Adipocyte (in vitro differentiated cells): ENCODE data around the gene AQR.

Experiments
- DNase-seq: peaks from one replicate; pipeline ENCODE4 v3.0.0-alpha.2; 2015; ENCODE audit warnings: low read depth
- H3K27me3 ChIP-seq: replicated peaks from 2 replicates; pipeline ENCODE4 v1.7.0; 2013; ENCODE audit warnings: mild to moderate bottlenecking, low read length, moderate library complexity; ENCODE audit not compliant: control insufficient read depth, insufficient read depth
- H3K36me3 ChIP-seq: 2 replicates; pipeline ENCODE4 v1.7.0; 2013; ENCODE audit warnings: low read length, mild to moderate bottlenecking, moderate library complexity; ENCODE audit not compliant: control insufficient read depth, insufficient read depth, severe bottlenecking
- H3K4me1 ChIP-seq: 2 replicates; pipeline ENCODE4 v1.7.0; 2013; ENCODE audit warnings: mild to moderate bottlenecking, low read length, moderate library complexity; ENCODE audit not compliant: control insufficient read depth, insufficient read depth
- H3K4me3 ChIP-seq: 2 replicates; pipeline ENCODE4 v1.7.0; 2013; ENCODE audit warnings: mild to moderate bottlenecking, low read length, moderate library complexity
- H3K9ac ChIP-seq: 2 replicates; pipeline ENCODE4 v1.7.0; 2013; ENCODE audit warnings: mild to moderate bottlenecking, low read length, moderate library complexity
- H3K9me3 ChIP-seq: 2 replicates; pipeline ENCODE4 v1.7.0; 2013; ENCODE audit warnings: mild to moderate bottlenecking, low read length, moderate library complexity; ENCODE audit not compliant: control insufficient read depth

Gene AQR

GRCh38 chr15:34914317-34914716 is 55.2 kb downstream of the AQR start:
- Histone ChIP-seq H3K4me3 (no peak overlapping the region), H3K27me3 (no peaks in the 10 kb centered on the region), H3K9ac (no peak overlapping the region), H3K36me3 (peaks cover 90% of the 10 kb centered on the region), H3K9me3 (no peaks in the 10 kb centered on the region), H3K4me1 (no peaks in the 10 kb centered on the region)
- no peak for DNase-seq

DNA sequence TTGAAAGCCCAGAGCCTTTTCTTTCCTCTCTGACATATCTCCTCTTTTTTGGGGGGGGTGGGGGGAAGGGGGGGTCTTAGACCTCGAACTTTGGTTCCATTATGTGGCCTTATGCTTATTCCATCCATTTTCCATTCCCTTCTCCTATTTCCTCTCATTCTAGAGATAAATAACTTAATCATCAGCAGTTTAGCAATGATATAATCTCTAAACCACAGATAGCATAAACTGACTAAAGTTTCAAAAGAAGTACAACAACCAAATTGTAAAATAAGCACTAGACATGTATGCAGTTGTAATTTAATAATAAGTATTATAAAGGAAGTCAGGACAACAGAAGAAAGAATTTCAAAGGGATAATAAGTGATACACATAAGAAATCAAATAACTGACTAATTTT is 64.5 kb downstream of the AQR start:
- DNase-seq: no peak
- H3K36me3 ChIP-seq: peaks cover 76% of the 10 kb centered on the region
- H3K4me3 ChIP-seq: no peak overlapping the region

GRCh38 chr15:34904527-34904926 is 65.0 kb downstream of the AQR start:
- Histone ChIP-seq H3K4me1 (peaks cover 3% of the 10 kb centered on the region), H3K9ac (no peak overlapping the region), H3K27me3 (no peaks in the 10 kb centered on the region), H3K36me3 (peaks cover 74% of the 10 kb centered on the region), H3K4me3 (no peak overlapping the region), H3K9me3 (no peaks in the 10 kb centered on the region)
- DNase-seq: peak; percentile 10

More for the DNA sequence above, 64.5 kb downstream of the AQR start:
- Histone ChIP-seq H3K27me3 (no peaks in the 10 kb centered on the region), H3K9ac (no peak overlapping the region), H3K9me3 (no peaks in the 10 kb centered on the region), H3K4me1 (peaks cover 3% of the 10 kb centered on the region)

GRCh38 chr15:34900748-34901147 is 68.8 kb downstream of the AQR start:
- peaks cover 65% of the 10 kb centered on the region for H3K36me3 ChIP-seq

GRCh38 chr15:34896183-34896582 is 73.4 kb downstream of the AQR start:
- H3K9me3 ChIP-seq: peaks cover 22% of the 10 kb centered on the region
- no peak overlapping the region for H3K9ac ChIP-seq
- no peaks in the 10 kb centered on the region for H3K4me1 ChIP-seq
- peaks cover 83% of the 10 kb centered on the region for H3K36me3 ChIP-seq
- DNase-seq: no peak
- no peaks in the 10 kb centered on the region for H3K27me3 ChIP-seq
- H3K4me3 ChIP-seq: no peak overlapping the region

More at GRCh38 chr15:34900748-34901147, 68.8 kb downstream of the AQR start:
- Histone ChIP-seq H3K9me3 (no peaks in the 10 kb centered on the region), H3K27me3 (no peaks in the 10 kb centered on the region), H3K4me1 (peaks cover 3% of the 10 kb centered on the region), H3K9ac (no peak overlapping the region), H3K4me3 (no peak overlapping the region)
- no peak for DNase-seq

DNA sequence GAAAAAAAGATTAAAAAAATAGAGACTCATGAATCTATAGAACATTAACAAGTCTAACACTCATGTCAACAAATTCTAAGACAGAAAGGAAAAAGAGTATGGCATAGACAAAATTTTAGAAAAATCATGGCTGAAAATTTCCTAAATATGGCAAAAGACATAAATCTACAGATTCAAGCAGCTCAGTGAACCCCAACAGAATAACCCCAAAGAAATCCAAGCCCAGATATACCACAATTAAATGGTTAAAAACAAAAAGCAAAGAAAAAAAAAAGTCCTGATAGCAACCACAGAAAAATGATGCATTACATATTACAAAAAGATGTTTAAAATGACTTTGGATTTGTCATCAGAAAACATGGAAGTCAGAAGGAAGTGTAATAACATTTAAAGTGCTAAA is 75.6 kb downstream of the AQR start:
- peaks cover 80% of the 10 kb centered on the region for H3K36me3 ChIP-seq
- H3K9ac ChIP-seq: no peak overlapping the region
- no peaks in the 10 kb centered on the region for H3K27me3 ChIP-seq
- H3K9me3 ChIP-seq: peaks cover 22% of the 10 kb centered on the region
- no peaks in the 10 kb centered on the region for H3K4me1 ChIP-seq
- H3K4me3 ChIP-seq: no peak overlapping the region
- DNase-seq: no peak

GRCh38 chr15:34892963-34893591 is 76.5 kb downstream of the AQR start:
- no peak overlapping the region for H3K4me3 ChIP-seq
- H3K36me3 ChIP-seq: peaks cover 85% of the 10 kb centered on the region
- DNase-seq: no peak

GRCh38 chr15:34890424-34890823 is 79.1 kb downstream of the AQR start:
- Histone ChIP-seq H3K36me3 (peaks cover 70% of the 10 kb centered on the region), H3K27me3 (no peaks in the 10 kb centered on the region), H3K4me3 (no peak overlapping the region), H3K9me3 (peaks cover 22% of the 10 kb centered on the region), H3K9ac (no peak overlapping the region), H3K4me1 (peaks cover 6% of the 10 kb centered on the region)
- DNase-seq: peak; percentile 22

More at GRCh38 chr15:34892963-34893591, 76.5 kb downstream of the AQR start:
- H3K9ac ChIP-seq: no peak overlapping the region
- peaks cover 22% of the 10 kb centered on the region for H3K9me3 ChIP-seq
- H3K4me1 ChIP-seq: no peaks in the 10 kb centered on the region
- H3K27me3 ChIP-seq: no peaks in the 10 kb centered on the region

DNA sequence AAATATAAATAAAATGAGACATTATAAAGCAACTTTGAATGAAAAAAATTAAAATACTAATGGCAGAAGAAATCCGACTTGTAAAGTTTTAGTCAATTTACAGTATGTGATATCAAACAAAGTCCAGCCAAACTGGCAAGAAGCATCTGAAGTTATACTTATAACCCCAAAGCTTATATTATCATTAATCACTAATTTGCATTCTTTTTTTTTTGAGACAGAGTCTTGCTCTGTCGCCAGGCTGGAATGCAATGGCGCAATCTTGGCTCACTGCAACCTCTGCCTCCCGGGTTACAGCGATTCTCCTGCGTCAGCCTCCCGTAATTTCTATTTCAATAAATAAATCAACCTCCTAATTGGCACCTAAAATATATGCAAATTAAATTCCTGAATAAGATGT is 80.1 kb downstream of the AQR start:
- no peak for DNase-seq
- Histone ChIP-seq H3K27me3 (no peaks in the 10 kb centered on the region), H3K9ac (no peak overlapping the region), H3K36me3 (peaks cover 74% of the 10 kb centered on the region), H3K9me3 (peaks cover 22% of the 10 kb centered on the region), H3K4me1 (peaks cover 6% of the 10 kb centered on the region), H3K4me3 (no peak overlapping the region)

DNA sequence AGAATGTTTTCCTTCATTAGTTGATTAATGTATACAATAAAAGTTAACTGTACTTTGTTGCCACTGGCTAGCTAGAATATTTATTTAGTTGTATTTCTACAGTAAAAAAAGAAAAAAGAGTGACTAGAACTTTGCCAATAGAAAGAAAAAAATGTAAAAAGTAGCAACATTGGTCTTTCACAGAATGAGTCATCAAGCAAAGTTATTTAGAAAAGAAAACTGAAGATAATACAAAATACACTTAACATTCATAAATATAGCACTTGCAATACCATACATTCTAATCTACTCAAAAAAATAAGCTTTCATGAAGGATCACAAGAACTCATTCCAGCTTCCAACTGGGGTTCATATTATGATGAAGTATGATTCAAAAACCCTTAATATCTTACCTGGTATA is 83.4 kb downstream of the AQR start:
- Histone ChIP-seq H3K27me3 (no peaks in the 10 kb centered on the region), H3K4me3 (no peak overlapping the region), H3K9ac (no peak overlapping the region), H3K9me3 (no peaks in the 10 kb centered on the region), H3K4me1 (peaks cover 18% of the 10 kb centered on the region), H3K36me3 (peaks cover 69% of the 10 kb centered on the region)
- DNase-seq: peak; percentile 50

DNA sequence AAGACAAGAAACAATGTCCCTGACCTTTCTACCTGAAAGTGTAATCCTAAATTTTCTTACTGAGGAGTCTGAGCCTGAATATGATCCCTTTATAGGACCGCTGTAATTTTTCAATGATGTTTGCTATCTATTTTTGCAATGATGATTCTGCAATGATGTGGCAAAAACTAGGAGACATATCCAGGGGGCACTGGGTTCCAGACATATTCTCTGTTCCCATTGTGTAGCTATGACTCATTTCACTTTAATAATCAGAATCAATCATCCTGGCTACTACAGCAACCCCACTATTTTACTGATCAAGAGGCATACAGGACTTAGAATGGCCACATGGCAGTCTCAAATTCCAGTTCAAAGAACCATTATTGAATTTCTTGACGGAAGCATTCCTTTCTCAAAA is 85.9 kb downstream of the AQR start:
- no peak overlapping the region for H3K4me3 ChIP-seq
- no peaks in the 10 kb centered on the region for H3K9me3 ChIP-seq
- peaks cover 18% of the 10 kb centered on the region for H3K4me1 ChIP-seq
- H3K27me3 ChIP-seq: no peaks in the 10 kb centered on the region
- peaks cover 66% of the 10 kb centered on the region for H3K36me3 ChIP-seq
- DNase-seq: no peak
- no peak overlapping the region for H3K9ac ChIP-seq

DNA sequence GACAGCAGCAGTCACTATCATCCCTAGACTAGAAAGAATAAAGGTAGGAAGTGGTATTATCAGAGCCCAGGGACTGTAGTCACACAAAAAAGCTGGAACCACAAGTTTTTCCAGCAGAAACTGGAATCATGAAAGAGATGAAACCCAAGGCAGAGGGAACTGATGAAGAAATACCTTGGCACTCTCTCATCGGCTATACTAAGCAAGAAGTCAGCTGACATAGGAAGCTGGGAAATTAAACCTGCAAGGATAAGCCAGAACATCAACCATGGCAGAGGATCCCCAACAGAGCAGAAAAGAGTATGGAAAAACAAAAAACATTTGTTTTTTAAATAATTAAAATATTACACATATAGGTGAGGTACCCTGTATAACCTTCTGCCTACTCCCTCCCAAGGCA is 86.5 kb downstream of the AQR start:
- H3K36me3 ChIP-seq: peaks cover 60% of the 10 kb centered on the region
- H3K4me1 ChIP-seq: peaks cover 18% of the 10 kb centered on the region
- no peak overlapping the region for H3K9ac ChIP-seq
- DNase-seq: no peak
- no peaks in the 10 kb centered on the region for H3K27me3 ChIP-seq
- H3K9me3 ChIP-seq: no peaks in the 10 kb centered on the region
- H3K4me3 ChIP-seq: no peak overlapping the region
